ENCODE data around the gene OPA3.
A peak's percentile ranks its signal among the peaks of the same experiment; 100 is the strongest.

The OPA3 gene

DNA sequence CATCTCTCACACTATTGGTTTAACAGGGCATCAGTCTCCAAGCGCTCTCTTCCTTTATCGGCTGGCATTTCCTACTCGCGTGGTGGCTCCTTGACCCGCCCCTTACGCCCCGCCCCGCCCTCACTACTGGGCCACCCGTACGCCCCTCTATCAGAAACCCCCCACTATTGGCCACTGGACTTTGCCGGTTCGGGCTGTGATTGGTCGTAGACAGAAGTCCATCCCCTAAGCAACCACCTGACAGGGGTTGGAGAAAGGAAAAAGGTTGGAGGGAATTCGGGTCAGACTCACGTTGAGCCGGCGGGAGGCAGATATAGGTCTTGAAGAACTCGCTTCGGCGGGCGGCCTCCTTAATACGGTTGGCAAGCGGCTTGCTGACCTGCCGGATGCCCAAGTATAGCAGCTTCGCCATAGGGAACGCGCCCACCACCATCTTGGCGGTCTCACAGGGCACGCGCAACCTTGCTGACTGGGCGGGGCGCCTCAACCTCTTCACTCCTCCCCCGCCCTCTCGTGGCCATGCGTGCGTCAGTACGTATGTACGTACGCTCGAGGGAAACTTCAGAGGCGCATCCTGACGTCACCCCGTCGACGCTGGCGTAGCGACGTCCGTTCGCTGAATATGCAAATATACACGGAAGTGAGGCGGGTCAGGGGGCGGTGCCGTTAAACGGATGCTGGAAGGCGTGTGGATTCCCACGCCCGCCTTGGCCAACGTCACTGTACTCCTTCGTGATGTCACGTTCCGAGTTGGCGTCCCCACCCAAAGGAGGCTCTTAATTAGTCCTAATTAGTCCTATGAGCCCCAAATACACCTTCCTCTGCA lies at the start of gene OPA3:
Gene OPA3, minus strand, starts transcription at position 471 of the 826 bp plus-strand sequence. Its CDS starts 38 bp downstream, at position 433.
- H3K79me2 ChIP-seq (ENCODE audit: insufficient read depth, low read length) = peaks cover 33% of the 10 kb centered on the region
- no peaks in the 10 kb centered on the region for H3K27me3 ChIP-seq (ENCODE audit: insufficient read depth, low read length, poor library complexity)
- peak within 1 kb of the TSS; percentile 66 to 90 for H3K4me3 ChIP-seq (ENCODE audit: low read depth in 1 of 2, low read length in 2 of 2)
- DNase-seq (peak; percentile 100), ATAC-seq (ENCODE audit: insufficient read depth, low read depth) (peak; percentile 91)
- TF ChIP-seq, protein P1, sequence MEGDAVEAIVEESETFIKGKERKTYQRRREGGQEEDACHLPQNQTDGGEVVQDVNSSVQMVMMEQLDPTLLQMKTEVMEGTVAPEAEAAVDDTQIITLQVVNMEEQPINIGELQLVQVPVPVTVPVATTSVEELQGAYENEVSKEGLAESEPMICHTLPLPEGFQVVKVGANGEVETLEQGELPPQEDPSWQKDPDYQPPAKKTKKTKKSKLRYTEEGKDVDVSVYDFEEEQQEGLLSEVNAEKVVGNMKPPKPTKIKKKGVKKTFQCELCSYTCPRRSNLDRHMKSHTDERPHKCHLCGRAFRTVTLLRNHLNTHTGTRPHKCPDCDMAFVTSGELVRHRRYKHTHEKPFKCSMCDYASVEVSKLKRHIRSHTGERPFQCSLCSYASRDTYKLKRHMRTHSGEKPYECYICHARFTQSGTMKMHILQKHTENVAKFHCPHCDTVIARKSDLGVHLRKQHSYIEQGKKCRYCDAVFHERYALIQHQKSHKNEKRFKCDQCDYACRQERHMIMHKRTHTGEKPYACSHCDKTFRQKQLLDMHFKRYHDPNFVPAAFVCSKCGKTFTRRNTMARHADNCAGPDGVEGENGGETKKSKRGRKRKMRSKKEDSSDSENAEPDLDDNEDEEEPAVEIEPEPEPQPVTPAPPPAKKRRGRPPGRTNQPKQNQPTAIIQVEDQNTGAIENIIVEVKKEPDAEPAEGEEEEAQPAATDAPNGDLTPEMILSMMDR (IDR thresholded peaks at IDR 0.05; ENCODE audit: borderline replicate concordance, extremely low read depth, low read length, poor library complexity, severe bottlenecking) = no peak
- TF ChIP-seq EZH2 (IDR thresholded peaks at IDR 0.05; ENCODE audit: borderline replicate concordance, low read depth, low read length, severe bottlenecking) = no peak
- peak within 1 kb of the TSS; percentile 96 for H3K27ac ChIP-seq (ENCODE audit: low read length)
- peak within 1 kb of the TSS; percentile 98 for H3K4me2 ChIP-seq (ENCODE audit: insufficient read depth, low read length)
- H4K20me1 ChIP-seq (ENCODE audit: insufficient read depth, low read length) = no peaks in the 10 kb centered on the region
- H3K9ac ChIP-seq (ENCODE audit: low read depth, low read length) = peak within 1 kb of the TSS; percentile 76
- H3K4me1 ChIP-seq (ENCODE audit: insufficient read depth, low read length) = peaks cover 19% of the 10 kb centered on the region
- 0 out of 2 replicates have a peak, but pooled peaks cover 4% of the 10 kb centered on the region for H3K36me3 ChIP-seq (ENCODE audit: insufficient read depth, low read length)
- no peaks in the 10 kb centered on the region for H3K9me3 ChIP-seq (ENCODE audit: insufficient read depth, low read length, severe bottlenecking)
- peak within 1 kb of the TSS; percentile 95 for H2AFZ ChIP-seq (ENCODE audit: low read depth, low read length)

DNA sequence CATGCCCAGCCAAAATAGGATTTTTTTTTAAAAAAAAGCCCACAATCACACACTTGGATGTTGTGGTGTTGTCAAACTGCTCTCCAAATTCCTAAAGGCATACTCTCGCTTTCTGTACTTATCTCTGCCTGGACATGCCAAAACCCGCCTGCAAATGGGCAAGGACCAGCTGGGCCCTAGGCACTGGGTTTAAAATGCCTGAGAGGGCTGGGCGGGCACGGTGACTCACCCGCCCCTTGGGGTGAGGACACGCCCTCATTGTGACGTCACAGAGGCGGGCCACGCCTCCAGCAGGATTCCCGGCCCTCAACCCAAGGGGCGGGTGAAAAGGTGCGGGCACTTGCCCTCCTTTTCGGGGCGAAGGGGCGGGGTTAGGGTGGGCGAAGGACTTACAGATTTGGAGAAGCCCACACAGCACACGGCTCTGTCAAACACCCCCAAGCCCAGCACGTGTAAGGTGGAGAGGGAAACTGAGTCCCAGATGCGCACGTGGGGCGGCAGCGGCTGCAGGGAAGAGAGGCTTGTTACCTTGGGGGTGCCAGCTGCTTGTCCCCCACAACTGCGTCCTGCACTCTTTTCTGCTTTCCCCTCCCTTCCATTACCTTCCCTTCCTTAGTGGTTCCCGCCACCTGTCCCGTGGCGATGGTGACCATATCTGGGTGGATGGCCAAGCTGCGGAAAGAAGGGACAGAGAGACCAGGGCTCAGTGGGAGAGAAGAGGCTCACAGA lies 48.0 kb upstream of the OPA3 start:
- no peaks in the 10 kb centered on the region for H3K27me3 ChIP-seq (ENCODE audit: insufficient read depth, low read length, poor library complexity)
- DNase-seq = peak; percentile 21
- no peaks in the 10 kb centered on the region for H3K4me1 ChIP-seq (ENCODE audit: insufficient read depth, low read length)
- TF ChIP-seq, protein P1 (IDR thresholded peaks at IDR 0.05; ENCODE audit: borderline replicate concordance, extremely low read depth, low read length, poor library complexity, severe bottlenecking) = no peak
- no peak for TF ChIP-seq EZH2 (IDR thresholded peaks at IDR 0.05; ENCODE audit: borderline replicate concordance, low read depth, low read length, severe bottlenecking)
- H3K9me3 ChIP-seq (ENCODE audit: insufficient read depth, low read length, severe bottlenecking) = no peaks in the 10 kb centered on the region
- H2AFZ ChIP-seq (ENCODE audit: low read depth, low read length) = no peak overlapping the region
- no peaks in the 10 kb centered on the region for H3K79me2 ChIP-seq (ENCODE audit: insufficient read depth, low read length)
- peak; percentile 31; the same call in 1 of the 3 replicates for ATAC-seq (ENCODE audit: insufficient read depth, low read depth)
- peaks cover 31% of the 10 kb centered on the region for H3K36me3 ChIP-seq (ENCODE audit: insufficient read depth, low read length)
- no peak overlapping the region for H3K27ac ChIP-seq (ENCODE audit: low read length)
- no peak overlapping the region for H3K9ac ChIP-seq (ENCODE audit: low read depth, low read length)
- H3K4me3 ChIP-seq (ENCODE audit: low read depth in 1 of 2, low read length in 2 of 2) = no peak overlapping the region
- no peak overlapping the region for H3K4me2 ChIP-seq (ENCODE audit: insufficient read depth, low read length)
- H4K20me1 ChIP-seq (ENCODE audit: insufficient read depth, low read length) = no peaks in the 10 kb centered on the region

DNA sequence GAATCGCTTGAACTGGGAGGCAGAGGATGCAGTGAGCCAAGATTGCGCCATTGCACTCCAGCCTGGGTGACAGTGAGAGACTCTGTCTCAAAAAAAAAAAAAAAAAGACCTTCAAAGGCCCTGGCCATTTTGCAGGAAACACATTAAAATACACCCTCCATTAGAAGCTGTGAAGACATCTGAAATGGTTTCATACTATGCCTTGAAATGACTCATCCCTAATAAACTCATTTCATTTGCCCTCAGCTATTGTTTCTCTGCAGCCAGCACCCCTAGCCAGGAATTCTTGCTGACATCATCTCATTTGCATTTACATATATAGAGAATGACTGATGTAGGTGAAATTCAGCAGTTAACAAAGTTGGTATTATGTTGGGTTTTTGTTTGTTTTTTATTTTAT lies 45.9 kb upstream of the OPA3 start:
- H3K36me3 ChIP-seq (ENCODE audit: insufficient read depth, low read length) = peaks cover 49% of the 10 kb centered on the region
- no peaks in the 10 kb centered on the region for H3K4me1 ChIP-seq (ENCODE audit: insufficient read depth, low read length)
- no peaks in the 10 kb centered on the region for H3K9me3 ChIP-seq (ENCODE audit: insufficient read depth, low read length, severe bottlenecking)
- no peak overlapping the region for H3K9ac ChIP-seq (ENCODE audit: low read depth, low read length)
- no peak overlapping the region for H3K4me2 ChIP-seq (ENCODE audit: insufficient read depth, low read length)
- ATAC-seq (ENCODE audit: insufficient read depth, low read depth) (no peak), DNase-seq (no peak)
- H3K4me3 ChIP-seq (ENCODE audit: low read depth in 1 of 2, low read length in 2 of 2) = no peak overlapping the region
- no peaks in the 10 kb centered on the region for H4K20me1 ChIP-seq (ENCODE audit: insufficient read depth, low read length)
- no peaks in the 10 kb centered on the region for H3K79me2 ChIP-seq (ENCODE audit: insufficient read depth, low read length)
- no peak for TF ChIP-seq EZH2 (IDR thresholded peaks at IDR 0.05; ENCODE audit: borderline replicate concordance, low read depth, low read length, severe bottlenecking)
- TF ChIP-seq, protein P1 (IDR thresholded peaks at IDR 0.05; ENCODE audit: borderline replicate concordance, extremely low read depth, low read length, poor library complexity, severe bottlenecking) = no peak
- H2AFZ ChIP-seq (ENCODE audit: low read depth, low read length) = no peak overlapping the region
- H3K27me3 ChIP-seq (ENCODE audit: insufficient read depth, low read length, poor library complexity) = no peaks in the 10 kb centered on the region
- no peak overlapping the region for H3K27ac ChIP-seq (ENCODE audit: low read length)

All from DND-41 (cell line).